ENCODE data around the gene SMPD2. TPM values are rescaled to one million over a fixed set of nuclear protein-coding genes. Genes with fewer than 3 reads are reported as not detected.

SMPD2 gene
- total RNA-seq (10 to 100 TPM; 22.9 to 49.5 TPM), total RNA-seq (18.4 to 28.4 reads per million in 2 donors)

- H3K4me1 Mint-ChIP-seq: peaks cover 24% of the 10 kb centered on the region
- peak within 1 kb of the TSS; percentile 94 for H3K27ac Mint-ChIP-seq
- H3K9me3 ChIP-seq (ENCODE audit: control insufficient read depth, low read length, poor library complexity, severe bottlenecking): no peaks in the 10 kb centered on the region
- no peaks in the 10 kb centered on the region for H3K36me3 Mint-ChIP-seq (ENCODE audit: low read depth)
- H3K27me3 Mint-ChIP-seq: no peaks in the 10 kb centered on the region
- peak; percentile 72 to 79 (median 75) for DNase-seq
- peak within 1 kb of the TSS; percentile 95 for H3K4me3 Mint-ChIP-seq
- peak; percentile 84 for ATAC-seq
Observed at GRCh38 chr6:109440331-109441068, at the start of gene SMPD2, which contains the start of gene PPIL6. TSS of gene SMPD2 (plus strand) at chr6:109440724. CDS start at chr6:109441122, 398 bp downstream. TSS of gene PPIL6 (minus strand) at chr6:109440628. CDS start at chr6:109440590, 38 bp downstream.

DNA sequence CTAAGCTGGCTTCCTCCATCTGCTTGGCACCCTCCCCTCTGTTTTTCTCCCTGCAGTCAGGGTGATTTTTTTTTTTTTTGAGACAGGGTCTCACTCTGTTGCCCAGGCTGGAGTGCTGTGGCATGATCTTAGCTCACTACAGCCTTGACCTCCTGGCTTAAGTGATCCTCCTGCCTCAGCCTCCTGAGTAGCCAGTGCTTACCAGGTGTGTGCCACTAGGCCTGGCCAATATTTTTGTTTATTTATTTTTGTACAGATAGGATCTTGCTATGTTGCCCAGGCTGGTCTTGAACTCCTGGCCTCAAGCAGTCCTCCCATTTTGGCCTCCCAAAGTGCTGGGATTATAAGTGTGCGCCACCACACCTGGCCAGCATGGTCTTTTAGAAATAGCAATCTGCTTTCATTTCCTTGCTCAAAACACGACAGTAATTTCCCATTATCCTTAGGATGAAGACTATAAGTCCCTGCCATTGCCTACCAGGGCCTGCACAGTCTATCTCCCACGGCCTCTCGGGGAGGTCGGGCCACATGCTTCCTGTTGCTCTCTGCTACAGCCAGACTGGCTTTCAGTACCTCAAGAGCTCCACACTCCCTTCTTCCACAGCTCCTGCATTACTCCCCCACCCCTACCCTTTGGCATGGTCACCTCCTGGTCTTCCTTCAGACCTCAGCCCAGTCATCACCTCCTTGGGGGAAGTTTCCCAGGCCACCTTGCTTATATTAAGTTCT, 47.2 kb upstream of the SMPD2 start:
- ATAC-seq (no peak), DNase-seq (no peak)
- peaks cover 4% of the 10 kb centered on the region for H3K36me3 Mint-ChIP-seq (ENCODE audit: low read depth)
- H3K4me3 Mint-ChIP-seq: no peak overlapping the region
- H3K27me3 Mint-ChIP-seq: peaks cover 9% of the 10 kb centered on the region
- H3K9me3 ChIP-seq (ENCODE audit: control insufficient read depth, low read length, poor library complexity, severe bottlenecking): no peaks in the 10 kb centered on the region
- H3K27ac Mint-ChIP-seq: no peak overlapping the region
- H3K4me1 Mint-ChIP-seq: peaks cover 9% of the 10 kb centered on the region

GRCh38 chr6:109393886-109394281, 46.6 kb upstream of the SMPD2 start:
- Mint-ChIP-seq H3K27me3 (peaks cover 9% of the 10 kb centered on the region), H3K27ac (no peak overlapping the region), H3K4me3 (no peak overlapping the region), H3K36me3 (ENCODE audit: low read depth) (peaks cover 4% of the 10 kb centered on the region), H3K4me1 (peaks cover 9% of the 10 kb centered on the region)
- ATAC-seq (no peak), DNase-seq (no peak)
- no peaks in the 10 kb centered on the region for H3K9me3 ChIP-seq (ENCODE audit: control insufficient read depth, low read length, poor library complexity, severe bottlenecking)

- ATAC-seq: no peak
- H3K4me1 Mint-ChIP-seq: peaks cover 6% of the 10 kb centered on the region
Observed at GRCh38 chr6:109396046-109396718, 44.3 kb upstream of the SMPD2 start.

GRCh38 chr6:109397020-109397419, 43.5 kb upstream of the SMPD2 start:
- Mint-ChIP-seq H3K27ac (no peak overlapping the region), H3K4me1 (peaks cover 6% of the 10 kb centered on the region), H3K4me3 (no peak overlapping the region), H3K27me3 (peaks cover 9% of the 10 kb centered on the region), H3K36me3 (ENCODE audit: low read depth) (peaks cover 4% of the 10 kb centered on the region)
- ATAC-seq (no peak), DNase-seq (no peak)
- H3K9me3 ChIP-seq (ENCODE audit: control insufficient read depth, low read length, poor library complexity, severe bottlenecking): no peaks in the 10 kb centered on the region

More at GRCh38 chr6:109396046-109396718, 44.3 kb upstream of the SMPD2 start:
- no peaks in the 10 kb centered on the region for H3K9me3 ChIP-seq (ENCODE audit: control insufficient read depth, low read length, poor library complexity, severe bottlenecking)
- Mint-ChIP-seq H3K36me3 (ENCODE audit: low read depth) (peaks cover 4% of the 10 kb centered on the region), H3K4me3 (no peak overlapping the region), H3K27ac (peak overlapping the region; percentile 56), H3K27me3 (peaks cover 9% of the 10 kb centered on the region)
- DNase-seq: no peak

DNA sequence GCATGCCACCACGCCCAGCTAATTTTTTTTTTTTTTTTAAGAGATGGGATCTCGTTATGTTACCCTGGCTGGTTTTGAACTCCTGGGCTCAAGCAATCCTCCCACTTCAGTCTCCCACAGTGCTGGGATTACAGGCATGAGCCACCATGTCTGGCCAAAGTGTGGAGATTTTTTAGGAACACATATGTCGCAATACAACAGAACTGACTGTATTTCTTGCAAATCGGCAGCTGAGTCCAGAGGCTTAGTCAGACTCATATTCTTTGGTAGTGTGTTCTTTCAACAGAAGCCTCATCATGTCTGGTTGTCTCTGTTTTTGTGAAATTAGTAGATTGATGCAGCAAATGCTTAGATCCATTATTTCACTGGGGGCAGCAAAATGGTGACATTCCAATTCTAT, 34.3 kb upstream of the SMPD2 start:
- Mint-ChIP-seq H3K4me1 (no peaks in the 10 kb centered on the region), H3K36me3 (ENCODE audit: low read depth) (no peaks in the 10 kb centered on the region), H3K27me3 (peaks cover 7% of the 10 kb centered on the region), H3K4me3 (no peak overlapping the region), H3K27ac (no peak overlapping the region)
- H3K9me3 ChIP-seq (ENCODE audit: control insufficient read depth, low read length, poor library complexity, severe bottlenecking): no peaks in the 10 kb centered on the region
- ATAC-seq: no peak
- DNase-seq: no peak

- peaks cover 4% of the 10 kb centered on the region for H3K36me3 Mint-ChIP-seq (ENCODE audit: low read depth)
- H3K4me3 Mint-ChIP-seq: no peak overlapping the region
- DNase-seq: no peak
- H3K4me1 Mint-ChIP-seq: no peaks in the 10 kb centered on the region
- H3K9me3 ChIP-seq (ENCODE audit: control insufficient read depth, low read length, poor library complexity, severe bottlenecking): no peaks in the 10 kb centered on the region
- H3K27ac Mint-ChIP-seq: no peak overlapping the region
- H3K27me3 Mint-ChIP-seq: peaks cover 10% of the 10 kb centered on the region
- ATAC-seq: no peak
Observed at GRCh38 chr6:109411034-109411433, 29.5 kb upstream of the SMPD2 start.

- ATAC-seq: no peak
- Mint-ChIP-seq H3K4me3 (no peak overlapping the region), H3K4me1 (no peaks in the 10 kb centered on the region)
Observed at GRCh38 chr6:109417646-109418045, 22.9 kb upstream of the SMPD2 start.

DNA sequence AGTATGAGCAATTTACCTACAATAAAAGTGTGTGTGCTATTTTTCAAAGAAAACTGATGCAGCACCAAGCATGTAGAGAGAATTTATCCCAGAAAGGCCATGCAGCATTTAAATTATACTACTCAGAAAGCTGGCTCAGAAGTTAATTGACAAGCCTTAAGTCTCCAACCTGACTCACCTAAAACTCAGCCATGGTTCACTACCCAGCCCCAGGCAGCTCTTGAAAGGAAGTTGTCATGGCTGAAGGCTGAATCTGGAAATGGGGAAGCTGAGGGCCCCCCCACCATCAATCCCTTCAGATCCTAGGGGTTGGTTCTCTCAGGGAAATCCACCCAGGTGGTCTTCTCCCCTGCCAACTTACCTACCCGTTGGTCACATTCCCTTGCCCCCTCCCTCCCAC, 19.8 kb upstream of the SMPD2 start:
- ATAC-seq (no peak), DNase-seq (no peak)
- Mint-ChIP-seq H3K27me3 (peaks cover 7% of the 10 kb centered on the region), H3K4me1 (peaks cover 3% of the 10 kb centered on the region), H3K4me3 (no peak overlapping the region), H3K27ac (no peak overlapping the region), H3K36me3 (ENCODE audit: low read depth) (peaks cover 4% of the 10 kb centered on the region)
- no peaks in the 10 kb centered on the region for H3K9me3 ChIP-seq (ENCODE audit: control insufficient read depth, low read length, poor library complexity, severe bottlenecking)

More at GRCh38 chr6:109417646-109418045, 22.9 kb upstream of the SMPD2 start:
- H3K27ac Mint-ChIP-seq: no peak overlapping the region
- peaks cover 7% of the 10 kb centered on the region for H3K36me3 Mint-ChIP-seq (ENCODE audit: low read depth)
- no peak for DNase-seq
- peaks cover 7% of the 10 kb centered on the region for H3K27me3 Mint-ChIP-seq
- H3K9me3 ChIP-seq (ENCODE audit: control insufficient read depth, low read length, poor library complexity, severe bottlenecking): no peaks in the 10 kb centered on the region

DNA sequence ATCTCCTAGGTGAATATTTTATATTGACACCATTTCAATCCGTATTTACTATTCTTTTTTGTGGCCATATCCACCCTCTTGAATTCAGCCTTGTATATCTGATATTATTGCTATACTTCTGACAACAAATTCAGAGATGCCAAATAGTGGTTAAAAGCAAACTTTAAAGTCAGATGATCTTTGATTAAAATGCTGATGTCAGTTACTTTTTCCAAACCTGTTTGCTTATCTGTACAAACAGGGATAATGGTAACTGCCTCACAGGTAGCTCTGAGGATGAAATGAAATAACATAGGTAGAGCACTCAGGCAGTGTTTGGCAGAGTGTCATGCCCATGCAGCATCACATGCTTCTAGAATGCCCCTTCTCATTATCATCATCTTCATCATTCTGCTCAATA, 19.3 kb upstream of the SMPD2 start:
- no peak for ATAC-seq
- H3K9me3 ChIP-seq (ENCODE audit: control insufficient read depth, low read length, poor library complexity, severe bottlenecking): no peaks in the 10 kb centered on the region
- Mint-ChIP-seq H3K4me1 (peaks cover 3% of the 10 kb centered on the region), H3K27ac (no peak overlapping the region), H3K27me3 (peaks cover 7% of the 10 kb centered on the region), H3K4me3 (no peak overlapping the region), H3K36me3 (ENCODE audit: low read depth) (peaks cover 4% of the 10 kb centered on the region)
- no peak for DNase-seq

- ATAC-seq (no peak), DNase-seq (no peak)
- H3K27me3 Mint-ChIP-seq: peaks cover 11% of the 10 kb centered on the region
- H3K9me3 ChIP-seq (ENCODE audit: control insufficient read depth, low read length, poor library complexity, severe bottlenecking): no peaks in the 10 kb centered on the region
- H3K27ac Mint-ChIP-seq: no peak overlapping the region
- H3K4me1 Mint-ChIP-seq: peaks cover 3% of the 10 kb centered on the region
- H3K4me3 Mint-ChIP-seq: no peak overlapping the region
- peaks cover 6% of the 10 kb centered on the region for H3K36me3 Mint-ChIP-seq (ENCODE audit: low read depth)
Observed at GRCh38 chr6:109424946-109425345, 15.6 kb upstream of the SMPD2 start.

DNA sequence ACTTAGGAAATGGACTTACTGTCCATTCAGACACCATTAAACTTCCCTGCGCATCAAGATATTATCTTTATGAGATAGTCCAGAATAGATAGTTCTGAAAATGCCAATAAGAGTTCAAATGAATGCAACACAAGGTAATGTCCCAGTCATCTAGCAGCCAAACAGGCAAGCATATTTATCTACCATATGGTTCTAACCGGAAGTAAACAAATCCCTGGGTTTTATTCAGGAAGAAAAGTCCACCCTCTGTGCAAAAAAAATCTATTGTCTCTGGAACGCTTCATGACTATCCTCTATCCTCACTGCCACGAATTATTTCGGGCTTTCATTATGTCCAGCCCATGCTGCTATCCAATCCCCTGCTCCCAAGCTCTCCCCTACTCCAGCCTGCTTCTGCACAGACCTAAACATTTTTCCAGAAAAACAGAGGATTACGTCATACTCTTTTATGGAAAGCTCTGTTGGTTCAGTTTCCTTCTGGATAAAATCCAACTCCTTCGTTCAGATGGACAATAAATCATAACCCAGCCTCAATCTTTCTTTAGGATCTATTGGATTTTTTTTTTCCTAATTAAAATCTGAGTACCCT, 11.5 kb upstream of the SMPD2 start:
- Mint-ChIP-seq H3K27ac (no peak overlapping the region), H3K4me1 (peaks cover 3% of the 10 kb centered on the region), H3K27me3 (peaks cover 18% of the 10 kb centered on the region), H3K4me3 (peak overlapping the region; percentile 5), H3K36me3 (ENCODE audit: low read depth) (peaks cover 4% of the 10 kb centered on the region)
- ATAC-seq: no peak
- H3K9me3 ChIP-seq (ENCODE audit: control insufficient read depth, low read length, poor library complexity, severe bottlenecking): no peaks in the 10 kb centered on the region
- DNase-seq: no peak

GRCh38 chr6:109429496-109429895, 11.0 kb upstream of the SMPD2 start:
- no peak for DNase-seq
- H3K4me1 Mint-ChIP-seq: peaks cover 3% of the 10 kb centered on the region
- H3K27me3 Mint-ChIP-seq: peaks cover 18% of the 10 kb centered on the region
- ATAC-seq: no peak
- no peaks in the 10 kb centered on the region for H3K9me3 ChIP-seq (ENCODE audit: control insufficient read depth, low read length, poor library complexity, severe bottlenecking)
- no peak overlapping the region for H3K4me3 Mint-ChIP-seq
- H3K27ac Mint-ChIP-seq: no peak overlapping the region
- peaks cover 4% of the 10 kb centered on the region for H3K36me3 Mint-ChIP-seq (ENCODE audit: low read depth)

Measured in T-helper 17 cell (primary cell).